KOPT-K1 (cell line): Measurements from ENCODE around the gene RNF8.
"Not testable (repeated sequence)": the region's sequence is repeated elsewhere in the genome, so short reads cannot be mapped to it uniquely, and the experiment has no call there.

Experiments
- H3K27ac ChIP-seq: fragments of 200-600 bp; sonication (generic); 2 replicates; pipeline ENCODE4 v1.5.1; 2016; ENCODE audit warnings: antibody characterized with exemption, mild to moderate bottlenecking, low read depth, low read length; ENCODE audit not compliant: poor library complexity, severe bottlenecking
- H3K36me3 ChIP-seq: fragments of 200-600 bp; sonication (generic); 2 replicates; pipeline ENCODE4 v1.5.1; 2017; ENCODE audit warnings: antibody characterized with exemption, mild to moderate bottlenecking, low read length, moderate library complexity; ENCODE audit not compliant: insufficient read depth
- H3K9me3 ChIP-seq: fragments of 200-600 bp; sonication (generic); 2 replicates; pipeline ENCODE4 v1.5.1; 2017; ENCODE audit warnings: antibody characterized with exemption, low read length, mild to moderate bottlenecking; ENCODE audit not compliant: insufficient read depth, poor library complexity, severe bottlenecking

Gene RNF8

GRCh38 chr6:37338745-37339255 is 15.0 kb upstream of the RNF8 start:
- H3K9me3 ChIP-seq, result no peaks in the 10 kb centered on the region
- H3K36me3 ChIP-seq, result peaks cover 9% of the 10 kb centered on the region
- no peak overlapping the region for H3K27ac ChIP-seq

DNA sequence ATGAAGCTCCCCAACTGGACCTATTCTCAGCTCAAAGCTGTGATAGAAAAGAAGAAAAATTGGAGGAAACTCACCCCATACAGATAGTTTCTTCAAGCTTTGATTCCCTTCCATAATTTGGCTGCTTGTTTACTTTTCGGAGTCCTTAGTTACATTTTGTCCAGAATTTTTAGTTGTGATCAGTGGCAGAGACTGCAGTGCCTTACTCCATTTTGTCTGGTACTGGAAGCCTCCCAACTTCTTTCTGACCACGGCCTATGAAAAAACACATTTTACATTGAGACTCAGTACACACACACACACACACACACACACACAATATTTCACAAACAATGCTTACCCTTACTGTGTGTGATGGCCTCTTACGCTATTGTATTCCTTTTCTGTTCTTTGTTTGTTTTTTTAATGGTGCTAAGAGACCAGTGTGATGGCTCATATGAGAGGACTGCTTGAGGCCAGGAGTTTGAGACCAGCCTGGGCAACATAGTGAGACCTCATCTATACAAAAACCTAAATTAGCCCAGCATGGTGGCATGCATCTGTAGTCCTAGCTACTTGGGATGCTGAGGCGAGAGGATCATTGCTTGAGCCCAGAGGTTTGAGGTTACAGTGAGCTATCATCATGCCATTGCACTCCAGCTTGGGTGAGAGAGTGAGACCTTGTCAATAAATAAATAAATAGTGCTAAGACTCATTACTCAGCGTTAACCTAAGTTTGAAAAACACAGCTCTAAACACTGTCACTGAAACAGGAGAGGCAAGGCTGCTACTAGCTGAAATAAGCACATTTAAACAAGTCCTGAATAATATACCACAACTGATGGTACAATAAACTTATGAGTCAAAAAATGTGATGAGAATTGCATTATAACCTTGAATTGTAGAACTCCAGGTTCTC is 13.8 kb upstream of the RNF8 start:
- no peak overlapping the region for H3K27ac ChIP-seq
- H3K36me3 ChIP-seq, result no peaks in the 10 kb centered on the region
- H3K9me3 ChIP-seq, result no peaks in the 10 kb centered on the region

DNA sequence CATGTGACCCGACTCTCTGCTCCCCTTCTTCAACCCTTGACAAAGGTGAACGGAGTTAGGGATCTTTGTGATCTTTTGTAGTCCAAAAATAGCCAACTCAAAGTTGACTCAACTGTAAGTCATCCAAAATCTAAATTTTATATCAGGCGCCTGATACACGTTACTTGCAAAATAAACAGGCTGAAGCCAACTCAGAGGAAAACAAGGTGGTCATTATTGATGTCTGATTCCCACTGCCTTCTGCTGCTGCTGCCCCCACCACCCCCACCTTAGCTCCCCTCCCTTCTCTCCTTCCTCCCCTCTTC is 13.2 kb upstream of the RNF8 start:
- H3K27ac ChIP-seq, result no peak overlapping the region
- H3K9me3 ChIP-seq, result no peaks in the 10 kb centered on the region
- H3K36me3 ChIP-seq, result no peaks in the 10 kb centered on the region

DNA sequence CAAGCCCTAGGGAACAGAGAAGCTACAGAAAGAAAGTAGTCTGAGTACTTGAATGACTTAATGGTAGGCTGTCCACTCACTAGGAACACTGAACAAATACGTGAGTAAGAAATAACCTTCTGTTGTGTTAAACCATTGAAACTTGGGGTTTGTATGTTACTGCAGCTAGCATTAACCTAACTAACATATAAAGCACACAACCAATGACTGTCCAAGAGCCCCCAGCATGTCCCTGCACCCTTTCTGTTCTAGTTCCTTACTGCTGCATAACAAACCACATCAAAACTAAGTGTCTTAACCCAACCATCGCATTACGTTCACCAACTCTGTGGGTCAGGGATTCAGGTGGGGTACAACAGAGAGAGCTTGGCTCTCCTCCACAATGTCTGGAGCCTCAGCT is 10.5 kb upstream of the RNF8 start:
- H3K9me3 ChIP-seq, result no peaks in the 10 kb centered on the region

GRCh38 chr6:37344308-37344707 is 9.5 kb upstream of the RNF8 start:
- Histone ChIP-seq H3K27ac (no peak overlapping the region), H3K36me3 (no peaks in the 10 kb centered on the region), H3K9me3 (no peaks in the 10 kb centered on the region)

More for the DNA sequence above, 10.5 kb upstream of the RNF8 start:
- Histone ChIP-seq H3K27ac (no peak overlapping the region), H3K36me3 (no peaks in the 10 kb centered on the region)

- not testable (repeated sequence) for H3K36me3 ChIP-seq, H3K9me3 ChIP-seq, H3K27ac ChIP-seq
Observed at GRCh38 chr6:37345804-37346203, 8.0 kb upstream of the RNF8 start.

DNA sequence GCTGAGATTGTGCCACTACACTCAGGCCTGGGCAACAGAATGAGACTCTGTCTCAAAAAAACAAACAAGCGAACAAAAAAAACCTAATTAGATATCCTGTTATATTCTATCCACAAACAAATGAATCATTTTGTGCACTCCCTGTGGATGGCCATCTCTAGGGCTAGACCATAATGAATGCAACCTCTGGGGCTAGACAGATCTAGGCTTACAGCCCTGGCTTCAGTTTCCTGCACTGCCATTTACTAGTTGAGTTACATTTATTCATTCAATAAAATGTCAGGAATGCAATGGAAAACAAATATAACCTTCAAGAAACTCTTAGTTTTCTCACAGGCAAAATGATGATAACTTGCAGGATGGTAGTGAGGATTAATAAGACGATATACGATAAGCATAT is 6.6 kb upstream of the RNF8 start:
- H3K36me3 ChIP-seq, result no peaks in the 10 kb centered on the region
- no peak overlapping the region for H3K27ac ChIP-seq
- no peaks in the 10 kb centered on the region for H3K9me3 ChIP-seq

DNA sequence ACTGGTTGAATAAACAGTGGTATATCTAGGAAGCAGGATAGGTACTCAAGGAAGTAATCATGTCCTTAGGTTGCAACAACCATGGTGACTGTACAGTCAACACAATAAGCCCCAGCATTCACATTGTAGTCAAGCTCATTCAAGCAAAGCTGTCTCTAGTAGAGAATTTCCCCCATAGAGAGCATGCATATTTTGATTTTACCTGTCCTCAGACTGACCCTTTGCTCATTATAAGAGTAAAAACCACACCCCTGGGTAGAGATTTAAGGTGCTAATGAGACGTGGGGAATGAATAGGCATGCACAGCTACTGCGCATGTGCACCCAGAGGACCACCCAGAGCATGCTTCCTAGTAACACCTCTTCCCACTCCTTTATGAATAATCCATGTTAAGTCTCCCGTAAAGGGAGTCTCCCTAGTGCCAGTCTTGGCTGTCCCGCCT is 6.1 kb upstream of the RNF8 start:
- no peak overlapping the region for H3K27ac ChIP-seq
- no peaks in the 10 kb centered on the region for H3K9me3 ChIP-seq
- H3K36me3 ChIP-seq, result no peaks in the 10 kb centered on the region

DNA sequence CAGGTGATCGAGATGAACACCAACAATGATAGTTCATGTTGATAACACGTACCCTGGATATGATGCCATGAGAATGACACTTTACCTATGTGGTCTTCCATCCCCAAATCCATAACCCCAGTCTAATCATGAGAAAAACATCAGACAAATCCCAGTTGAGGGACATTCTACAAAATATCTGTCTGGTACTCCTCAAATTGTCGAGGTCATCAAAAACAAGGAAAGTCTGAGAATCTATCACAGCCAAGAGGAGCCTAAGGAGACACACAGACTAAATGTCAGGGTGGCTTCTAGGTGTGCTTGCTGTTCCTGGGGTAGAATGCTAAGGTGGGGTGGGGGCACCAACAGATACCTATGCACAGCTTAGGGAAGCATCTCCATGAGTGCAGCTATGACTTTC is 2.8 kb upstream of the RNF8 start:
- H3K9me3 ChIP-seq, result no peaks in the 10 kb centered on the region
- H3K36me3 ChIP-seq, result no peaks in the 10 kb centered on the region
- no peak overlapping the region for H3K27ac ChIP-seq

DNA sequence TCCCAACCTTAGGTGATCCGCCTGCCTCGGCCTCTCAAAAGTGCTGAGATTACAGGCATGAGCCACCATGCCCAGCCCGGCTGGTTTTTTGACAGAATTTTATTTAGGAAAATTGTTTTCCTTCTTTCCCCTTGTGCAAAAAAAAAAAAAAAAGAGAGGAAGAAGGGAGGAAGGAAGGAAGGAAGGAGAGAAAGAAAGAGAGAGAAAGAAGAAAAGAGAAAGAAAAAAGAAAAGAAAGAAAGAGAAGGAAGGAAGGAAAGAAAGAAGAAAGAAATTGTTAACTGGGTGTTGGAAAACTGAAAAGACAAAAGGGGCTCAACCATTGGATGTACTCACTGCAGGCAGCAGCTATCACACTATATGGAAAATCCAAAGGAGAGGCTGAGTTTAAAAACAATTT is 1.4 kb upstream of the RNF8 start:
- no peak overlapping the region for H3K27ac ChIP-seq
- H3K9me3 ChIP-seq, result no peaks in the 10 kb centered on the region
- no peaks in the 10 kb centered on the region for H3K36me3 ChIP-seq

DNA sequence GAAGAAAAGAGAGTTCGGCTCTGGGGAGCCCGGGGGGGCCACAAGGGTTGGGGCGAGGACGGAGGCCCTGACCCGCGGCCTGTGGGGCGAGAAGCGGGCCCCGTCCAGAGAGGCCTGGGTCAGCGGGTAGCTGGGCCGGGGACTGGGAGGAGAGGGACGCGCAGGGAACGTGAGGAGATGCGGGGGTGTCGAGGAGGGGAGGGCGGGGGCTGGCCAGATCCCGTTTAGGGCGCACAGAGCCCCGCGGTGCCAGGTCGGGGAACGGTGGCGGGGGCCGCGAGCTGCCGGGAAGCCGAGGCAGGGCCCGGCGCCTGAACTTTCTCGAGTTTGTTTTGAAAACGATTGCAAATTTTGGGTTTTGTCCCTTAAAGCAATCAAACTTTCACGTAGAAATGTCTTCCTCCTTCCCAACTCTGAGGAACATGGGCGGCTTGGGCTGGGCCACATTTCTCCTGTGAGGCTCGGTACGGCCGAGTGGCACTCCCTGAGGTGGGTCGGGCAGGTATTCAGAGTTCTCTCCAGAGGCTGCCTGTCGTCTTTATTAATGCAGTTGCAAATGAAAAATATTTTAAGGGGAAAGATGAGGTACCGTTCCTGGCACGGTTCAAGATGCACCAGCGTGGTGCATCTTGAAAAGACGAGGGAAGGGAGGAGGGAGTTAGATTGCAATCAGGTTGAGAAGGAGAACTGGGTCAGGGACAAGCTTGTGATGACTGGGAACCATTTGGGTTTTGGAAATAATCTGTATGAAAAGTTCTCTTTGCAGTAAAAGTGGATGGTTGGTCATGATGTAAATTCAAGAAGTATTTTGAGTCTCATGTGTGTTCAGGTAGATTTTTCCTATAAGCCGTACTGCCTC is 972 bp downstream of the RNF8 start:
- Histone ChIP-seq H3K36me3 (no peaks in the 10 kb centered on the region), H3K27ac (peak overlapping the region; percentile 74), H3K9me3 (no peaks in the 10 kb centered on the region)

- Histone ChIP-seq H3K9me3 (no peaks in the 10 kb centered on the region), H3K36me3 (peaks cover 22% of the 10 kb centered on the region), H3K27ac (no peak overlapping the region)
Observed at GRCh38 chr6:37357288-37357687, 3.5 kb downstream of the RNF8 start.

- Histone ChIP-seq H3K9me3 (no peaks in the 10 kb centered on the region), H3K36me3 (peaks cover 23% of the 10 kb centered on the region), H3K27ac (no peak overlapping the region)
Observed at GRCh38 chr6:37357860-37358259, 4.1 kb downstream of the RNF8 start.

GRCh38 chr6:37359039-37359438 is 5.3 kb downstream of the RNF8 start:
- no peak overlapping the region for H3K27ac ChIP-seq
- H3K9me3 ChIP-seq, result no peaks in the 10 kb centered on the region
- H3K36me3 ChIP-seq, result peaks cover 34% of the 10 kb centered on the region

DNA sequence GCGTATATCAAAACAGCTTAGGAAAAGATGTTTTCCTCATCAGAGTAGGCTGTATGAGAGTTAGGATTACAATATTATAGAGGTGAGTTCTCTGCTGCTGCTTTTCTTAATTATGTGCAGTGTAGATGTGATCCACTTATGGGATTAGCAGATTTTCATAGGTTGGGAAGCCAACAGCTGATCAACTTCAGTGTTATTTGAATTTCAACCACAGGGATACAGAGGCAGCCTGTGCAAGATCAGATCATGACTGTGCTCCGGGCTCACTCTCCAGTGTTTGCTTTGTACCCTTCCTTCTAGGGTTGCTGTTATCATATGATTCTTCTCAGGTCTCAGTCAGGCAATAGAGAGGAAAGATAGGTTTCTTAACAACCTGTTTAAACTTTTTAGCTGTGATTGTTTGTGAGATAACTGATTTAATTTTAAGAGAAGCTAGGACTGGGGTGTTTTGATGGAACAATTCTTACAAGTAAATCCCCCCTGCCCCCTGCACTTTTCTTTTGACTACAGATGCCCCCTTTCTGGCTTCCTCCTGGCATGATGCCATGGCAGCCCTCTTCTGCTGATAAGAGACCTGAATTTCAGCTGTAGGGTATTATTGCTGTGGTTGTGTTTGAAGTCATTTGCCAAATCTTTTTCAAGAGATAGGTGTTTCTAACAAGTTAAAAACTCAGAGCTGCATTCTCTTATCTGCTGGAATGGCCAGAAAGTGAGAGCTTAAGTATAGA is 8.5 kb downstream of the RNF8 start:
- peaks cover 63% of the 10 kb centered on the region for H3K36me3 ChIP-seq
- peak overlapping the region; percentile 14 for H3K27ac ChIP-seq
- no peaks in the 10 kb centered on the region for H3K9me3 ChIP-seq
